ENCODE data around the gene SARS2. TPM values are rescaled to one million over a fixed set of nuclear protein-coding genes. Genes with fewer than 3 reads are reported as not detected.

Gene SARS2
- total RNA-seq, 2 experiments from 2014 or later = 28.4 to 32.7 TPM

Other genes starting within 250 kb of the SARS2 start
- gene CAPN12, start 186.3 kb downstream of the SARS2 start, total RNA-seq = 10 to 100 TPM; 22.9 to 24.9 TPM
- not detected for gene LGALS7, start 157.2 kb downstream of the SARS2 start, total RNA-seq
- not detected for gene LGALS7B, start 141.6 kb downstream of the SARS2 start, total RNA-seq
- under 1 TPM; 0.81 to 0.93 TPM for gene LGALS4, start 117.8 kb downstream of the SARS2 start, total RNA-seq
- 100 to 1,000 TPM; 188 to 195 TPM for gene ECH1, start 99.0 kb downstream of the SARS2 start, total RNA-seq
- 100 to 1,000 TPM; 457 to 464 TPM for gene HNRNPL, start 80.8 kb downstream of the SARS2 start, total RNA-seq
- 10 to 100 TPM; 79.9 to 82.2 TPM for gene RINL, start 52.5 kb downstream of the SARS2 start, total RNA-seq
- gene SIRT2, start 31.1 kb downstream of the SARS2 start, total RNA-seq = 10 to 100 TPM; 51.4 to 53.2 TPM
- gene NFKBIB, start 30.8 kb downstream of the SARS2 start, total RNA-seq = 10 to 100 TPM; 40.2 to 40.8 TPM
- gene CCER2, start 18.6 kb downstream of the SARS2 start, total RNA-seq = under 1 TPM; 0.80 to 0.83 TPM
- gene MRPS12, start 181 bp upstream of the SARS2 start, total RNA-seq = 10 to 100 TPM; 44.6 to 48.5 TPM
- under 1 TPM in 1 of 2 experiments, not detected in 1; 0.20 TPM for gene FBXO17, start 45.0 kb upstream of the SARS2 start, total RNA-seq
- gene FBXO27, start 101.8 kb upstream of the SARS2 start, total RNA-seq = under 1 TPM in 1 of 2 experiments, not detected in 1; 0.18 TPM
- gene ACP7, start 153.6 kb upstream of the SARS2 start, total RNA-seq = not detected
- gene PAK4, start 195.0 kb upstream of the SARS2 start, total RNA-seq = 10 to 100 TPM; 16.2 to 19.6 TPM